GM23248 (cell line): ENCODE measurements around the gene UCK2. TPM values are rescaled to one million over a fixed set of nuclear protein-coding genes. Genes with fewer than 3 reads are reported as not detected.

Experiments used
- DNase-seq: peaks from one replicate; pipeline ENCODE4 v3.0.0-alpha.2; 2015
- H2AFZ ChIP-seq: fragments of 200-600 bp; sonication (generic); 2 replicates; pipeline ENCODE4 v1.6.1; 2016; ENCODE audit warnings: antibody characterized with exemption
- H3F3A ChIP-seq: fragments of 200-600 bp; sonication (generic); 2 replicates; pipeline ENCODE4 v1.6.1; 2016; ENCODE audit warnings: mild to moderate bottlenecking, antibody characterized with exemption, mixed run types; ENCODE audit not compliant: insufficient read depth
- H3K27ac ChIP-seq: fragments of 200-600 bp; sonication (generic); 2 replicates; pipeline ENCODE4 v1.5.1; 2016; ENCODE audit warnings: mild to moderate bottlenecking
- H3K27me3 ChIP-seq: fragments of 200-600 bp; sonication (generic); replicated peaks from 2 replicates; pipeline ENCODE4 v1.6.1; 2016; ENCODE audit warnings: mild to moderate bottlenecking; ENCODE audit not compliant: insufficient read depth
- H3K36me3 ChIP-seq: fragments of 200-600 bp; sonication (generic); 2 replicates; pipeline ENCODE4 v1.6.1; 2016; ENCODE audit warnings: low read depth, mild to moderate bottlenecking
- H3K4me1 ChIP-seq: fragments of 200-600 bp; sonication (generic); 2 replicates; pipeline ENCODE4 v1.6.1; 2016; ENCODE audit warnings: mild to moderate bottlenecking; ENCODE audit not compliant: insufficient read depth
- H3K4me2 ChIP-seq: fragments of 200-600 bp; sonication (generic); one replicate; pipeline ENCODE4 v1.6.1; 2016; ENCODE audit warnings: mild to moderate bottlenecking; ENCODE audit not compliant: unreplicated experiment
- H3K4me3 ChIP-seq: fragments of 200-600 bp; sonication (generic); 2 replicates; pipeline ENCODE4 v1.5.1; 2016; ENCODE audit warnings: mild to moderate bottlenecking
- H3K79me2 ChIP-seq: fragments of 200-600 bp; sonication (generic); 2 replicates; pipeline ENCODE4 v1.6.1; 2016; ENCODE audit warnings: mild to moderate bottlenecking; ENCODE audit not compliant: insufficient read depth
- H3K9ac ChIP-seq: fragments of 200-600 bp; sonication (generic); 2 replicates; pipeline ENCODE4 v1.6.1; 2016; ENCODE audit warnings: mild to moderate bottlenecking
- H3K9me2 ChIP-seq: fragments of 200-600 bp; sonication (generic); 2 replicates; pipeline ENCODE4 v1.6.1; 2016; ENCODE audit warnings: mixed run types, mild to moderate bottlenecking, moderate library complexity; ENCODE audit not compliant: insufficient read depth
- H3K9me3 ChIP-seq: fragments of 200-600 bp; sonication (generic); one replicate; pipeline ENCODE4 v1.6.1; 2017; ENCODE audit warnings: low read depth
- H4K20me1 ChIP-seq: fragments of 200-600 bp; sonication (generic); 2 replicates; pipeline ENCODE4 v1.6.0; 2016; ENCODE audit not compliant: insufficient read depth
- EZH2 ChIP-seq: fragments of 200-600 bp; sonication (generic); IDR thresholded peaks from 2 replicates; pipeline ENCODE4 v1.6.1; 2018; ENCODE audit warnings: antibody characterized with exemption, mild to moderate bottlenecking; ENCODE audit not compliant: insufficient read depth, poor library complexity, severe bottlenecking
- EZH2phosphoT487 ChIP-seq: fragments of 200-600 bp; sonication (generic); IDR thresholded peaks from 2 replicates; pipeline ENCODE4 v1.6.1; 2018; ENCODE audit warnings: antibody characterized with exemption, moderate library complexity, mild to moderate bottlenecking, low read depth; ENCODE audit not compliant: insufficient read depth
- WGBS, 2 experiments: methylation state at CpG; one replicate each; pipeline ENCODE4 v1.1.6; 2015 to 2017; ENCODE audit warnings: low lambda C conversion rate in 2 of 2, low coverage in 1 of 2; ENCODE audit errors: missing lambda C conversion rate in 2 of 2; 5-methylcytosine and 5-hydroxymethylcytosine counted together
- in situ Hi-C: fragments of 300-500 bp; cut with MboI; formaldehyde crosslinking; loops from 2 replicates; pipeline ENCODE4 v1.15.0; 2020
- polyA plus RNA-seq: library from polyadenylated mRNA; unstranded; fragments of >200 nt; fragmentation: Nextera tagmentation; extraction: Ambion mirVana; gene quantifications from 2 replicates; pipeline ENCODE4 v1.2.1, GENCODE V29; 2016
- total RNA-seq: library from RNA; depleted of rRNA; stranded (reverse); fragments of >200 nt; shearing (Covaris generic); gene quantifications from 2 replicates; pipeline ENCODE4 v1.2.3, GENCODE V29; 2014

UCK2 gene
- total and polyA plus RNA-seq, 2 experiments from 2014 or later: 78.2 to 81.9 TPM

DNA sequence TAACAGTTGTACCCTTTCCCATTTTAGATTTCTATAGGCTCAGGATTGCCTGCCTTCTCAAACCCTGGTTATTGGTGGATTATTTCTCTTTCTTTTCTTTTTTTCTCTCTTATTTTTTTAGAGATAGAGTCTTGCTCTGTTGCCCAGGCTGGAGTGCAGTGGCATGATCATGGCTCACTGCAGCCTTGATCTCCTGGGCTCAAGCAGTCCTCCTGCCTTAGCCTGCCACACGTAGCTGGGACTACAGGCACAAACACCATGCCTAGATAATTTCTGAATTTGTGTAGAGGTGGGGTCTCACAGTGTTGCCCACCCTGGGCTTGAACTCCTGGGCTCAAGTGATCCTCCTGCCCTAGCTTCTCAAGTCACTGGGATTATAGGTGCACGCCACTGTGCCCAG, 58.8 kb downstream of the UCK2 start:
- no peaks in the 10 kb centered on the region for H3K9me3 ChIP-seq
- peaks cover 9% of the 10 kb centered on the region; the same call in 1 of the 2 replicates for H4K20me1 ChIP-seq
- H2AFZ ChIP-seq: no peak overlapping the region
- DNase-seq: no peak
- no peak overlapping the region for H3K27ac ChIP-seq
- in situ Hi-C loops: no loop called here
- H3F3A ChIP-seq: no peaks in the 10 kb centered on the region
- TF ChIP-seq EZH2: no peak
- TF ChIP-seq EZH2phosphoT487: no peak
- H3K36me3 ChIP-seq: no peaks in the 10 kb centered on the region
- no peak overlapping the region for H3K9ac ChIP-seq
- H3K27me3 ChIP-seq: no peaks in the 10 kb centered on the region
- WGBS, 2 experiments: 71% methylated on average over 2 of the region's 2 CpGs
- H3K79me2 ChIP-seq: peaks cover 100% of the 10 kb centered on the region
- H3K4me2 ChIP-seq: no peak overlapping the region
- no peak overlapping the region for H3K4me3 ChIP-seq
- H3K9me2 ChIP-seq: no peaks in the 10 kb centered on the region
- H3K4me1 ChIP-seq: peaks cover 23% of the 10 kb centered on the region

DNA sequence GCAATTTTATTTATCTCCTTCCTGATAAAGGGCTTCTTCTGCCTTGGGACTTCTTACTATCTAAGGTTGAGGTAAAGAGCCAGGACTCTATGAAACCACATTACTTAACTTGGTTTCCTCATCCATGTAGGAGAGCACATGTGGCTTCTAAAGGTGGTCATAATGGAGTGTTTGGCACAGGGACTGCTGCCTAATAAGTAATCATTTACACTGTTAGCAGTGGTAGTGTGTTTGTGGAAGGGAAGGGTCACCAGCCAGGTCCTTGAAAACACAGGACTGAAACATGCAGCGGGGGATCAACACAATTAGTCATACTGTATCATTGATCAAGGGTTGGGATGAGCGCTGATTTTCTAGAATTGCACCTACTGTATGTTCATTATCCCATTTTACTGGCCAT, 59.6 kb downstream of the UCK2 start:
- Histone ChIP-seq H3K4me1 (peaks cover 28% of the 10 kb centered on the region), H3K4me2 (no peak overlapping the region), H3K79me2 (peaks cover 100% of the 10 kb centered on the region), H3F3A (no peaks in the 10 kb centered on the region), H3K36me3 (no peaks in the 10 kb centered on the region), H3K9me3 (no peaks in the 10 kb centered on the region), H3K9me2 (no peaks in the 10 kb centered on the region), H3K9ac (no peak overlapping the region), H3K27me3 (no peaks in the 10 kb centered on the region), H4K20me1 (peaks cover 3% of the 10 kb centered on the region; the same call in 1 of the 2 replicates), H2AFZ (no peak overlapping the region), H3K27ac (no peak overlapping the region), H3K4me3 (no peak overlapping the region)
- no peak for TF ChIP-seq EZH2
- TF ChIP-seq EZH2phosphoT487: no peak
- 98 to 100% methylated on average over 2 of the region's 2 CpGs for WGBS, 2 experiments
- in situ Hi-C loops: no loop called here
- no peak for DNase-seq

DNA sequence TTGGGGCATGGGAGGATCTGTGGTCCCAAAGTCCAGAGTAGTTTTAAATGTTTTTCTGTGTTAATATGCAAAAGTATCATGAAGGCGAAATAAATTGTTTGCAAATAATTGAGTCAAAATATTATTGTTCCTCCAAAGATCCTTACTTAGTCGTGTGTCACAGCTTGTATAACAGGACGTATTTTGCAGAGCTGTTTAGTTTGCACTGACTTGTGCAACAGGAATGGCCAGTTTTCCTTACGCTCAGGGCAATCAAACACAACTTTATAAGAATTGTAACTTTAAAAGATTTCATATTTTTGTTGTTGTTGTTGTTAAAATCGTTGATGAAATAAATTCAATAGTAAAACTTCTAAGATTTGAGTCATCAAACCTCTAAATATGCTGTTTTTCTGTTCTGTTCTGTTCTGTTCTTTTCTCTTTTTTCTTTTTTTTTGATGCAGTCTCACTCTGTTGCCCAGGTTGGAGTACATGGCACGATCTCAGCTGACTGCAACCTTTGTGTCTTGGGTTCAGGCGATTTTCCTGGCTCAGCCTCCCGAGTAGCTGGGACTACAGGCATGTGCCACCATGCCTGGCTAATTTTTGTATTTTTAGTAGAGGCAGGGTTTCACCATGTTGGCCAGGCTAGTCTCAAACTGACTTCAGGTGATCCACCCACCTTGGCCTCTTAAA, 60.6 kb downstream of the UCK2 start:
- Histone ChIP-seq H3K4me3 (no peak overlapping the region), H3K79me2 (peaks cover 100% of the 10 kb centered on the region), H3K4me1 (peaks cover 26% of the 10 kb centered on the region), H3K9me2 (no peaks in the 10 kb centered on the region), H3K9me3 (no peaks in the 10 kb centered on the region), H3F3A (peaks cover 1% of the 10 kb centered on the region; the same call in 1 of the 2 replicates), H2AFZ (no peak overlapping the region), H3K4me2 (no peak overlapping the region), H3K9ac (no peak overlapping the region), H3K27ac (no peak overlapping the region), H3K27me3 (no peaks in the 10 kb centered on the region), H3K36me3 (no peaks in the 10 kb centered on the region), H4K20me1 (no peaks in the 10 kb centered on the region; the same call in 1 of the 2 replicates)
- WGBS, 2 experiments: 92 to 94% methylated on average over 8 of the region's 8 CpGs
- TF ChIP-seq EZH2phosphoT487: no peak
- no peak for TF ChIP-seq EZH2
- in situ Hi-C loops: no loop called here
- DNase-seq: no peak

DNA sequence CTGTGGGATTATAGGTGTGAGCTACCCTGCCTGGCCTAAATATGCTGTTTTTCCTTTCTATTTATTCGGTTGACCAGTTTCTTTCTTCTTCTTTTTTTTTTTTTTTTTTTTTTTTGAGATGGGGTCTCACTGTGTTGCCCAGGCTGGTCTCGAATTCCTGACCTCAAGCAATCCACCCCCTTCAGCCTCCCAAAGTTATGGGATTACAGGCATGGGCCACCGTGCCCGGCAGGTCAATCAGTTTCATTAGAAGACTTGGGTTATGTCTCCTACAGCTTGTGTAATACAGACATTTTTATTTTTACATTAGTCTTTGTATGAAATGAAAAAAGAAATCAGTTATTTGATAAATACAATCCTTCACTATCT, 61.1 kb downstream of the UCK2 start:
- TF ChIP-seq EZH2: no peak
- TF ChIP-seq EZH2phosphoT487: no peak
- Histone ChIP-seq H3K27me3 (no peaks in the 10 kb centered on the region), H3K36me3 (no peaks in the 10 kb centered on the region), H3K27ac (no peak overlapping the region), H3F3A (peaks cover 6% of the 10 kb centered on the region; the same call in 1 of the 2 replicates), H3K9ac (no peak overlapping the region), H3K9me3 (no peaks in the 10 kb centered on the region), H3K9me2 (no peaks in the 10 kb centered on the region), H3K79me2 (peaks cover 98% of the 10 kb centered on the region), H3K4me1 (peaks cover 25% of the 10 kb centered on the region; the same call in 1 of the 2 replicates), H4K20me1 (no peaks in the 10 kb centered on the region; the same call in 1 of the 2 replicates), H2AFZ (no peak overlapping the region), H3K4me3 (no peak overlapping the region), H3K4me2 (no peak overlapping the region)
- in situ Hi-C loops: no loop called here
- WGBS, 2 experiments: 98 to 99% methylated on average over 4 of the region's 4 CpGs
- no peak for DNase-seq
